RWPE2 (cell line): ENCODE measurements around the gene SEMA5A.

Experiments
- ATAC-seq: fragments of 200-7000 bp; cut with Tn5 transposase; 3 replicates; pipeline ENCODE4 v1.9.1; 2021; ENCODE audit warnings: low read depth
- DNase-seq: peaks from one replicate; pipeline ENCODE4 v3.0.0-alpha.2; 2020; ENCODE audit warnings: low spot score
- H3K27ac ChIP-seq: fragments of 450-650 bp; 2 replicates; pipeline ENCODE4 v1.5.1; 2017; ENCODE audit warnings: mild to moderate bottlenecking; ENCODE audit not compliant: poor library complexity, severe bottlenecking
- H3K27me3 ChIP-seq: fragments of 250-450 bp; sonication (Bioruptor Pico); 2 replicates; pipeline ENCODE4 v1.5.1; 2021; ENCODE audit warnings: mild to moderate bottlenecking, moderate library complexity; ENCODE audit not compliant: insufficient read depth, poor library complexity, severe bottlenecking
- H3K36me3 ChIP-seq: fragments of 250-450 bp; sonication (Bioruptor Pico); 2 replicates; pipeline ENCODE4 v1.5.1; 2020; ENCODE audit warnings: low read depth, mild to moderate bottlenecking, moderate library complexity
- H3K4me1 ChIP-seq: fragments of 250-450 bp; sonication (Bioruptor Pico); 2 replicates; pipeline ENCODE4 v1.5.1; 2021; ENCODE audit warnings: mild to moderate bottlenecking, moderate library complexity; ENCODE audit not compliant: insufficient read depth, poor library complexity, severe bottlenecking
- H3K4me3 ChIP-seq: fragments of 250-450 bp; sonication (Bioruptor Pico); 2 replicates; pipeline ENCODE4 v1.5.1; 2021; ENCODE audit warnings: mild to moderate bottlenecking, moderate library complexity; ENCODE audit not compliant: severe bottlenecking
- H3K9me3 ChIP-seq: fragments of 250-450 bp; sonication (Bioruptor Pico); 2 replicates; pipeline ENCODE4 v1.5.1; 2021; ENCODE audit warnings: mild to moderate bottlenecking, moderate library complexity; ENCODE audit not compliant: severe bottlenecking
- CTCF ChIP-seq: fragments of 450-650 bp; IDR thresholded peaks from one replicate; pipeline ENCODE4 v1.5.1; 2017; ENCODE audit warnings: mild to moderate bottlenecking, moderate library complexity; ENCODE audit not compliant: poor library complexity, severe bottlenecking

Gene SEMA5A

GRCh38 chr5:9430306-9430705 is 115.6 kb downstream of the SEMA5A start:
- Histone ChIP-seq H3K4me3 (no peak overlapping the region), H3K27ac (no peak overlapping the region), H3K4me1 (no peaks in the 10 kb centered on the region), H3K36me3 (no peaks in the 10 kb centered on the region), H3K27me3 (no peaks in the 10 kb centered on the region), H3K9me3 (no peaks in the 10 kb centered on the region)
- no peak for TF ChIP-seq CTCF
- no peak for DNase-seq
- ATAC-seq = no peak

GRCh38 chr5:9429691-9430215 is 116.1 kb downstream of the SEMA5A start:
- no peak for ATAC-seq
- H3K4me3 ChIP-seq = no peak overlapping the region
- no peaks in the 10 kb centered on the region for H3K36me3 ChIP-seq
- no peak overlapping the region for H3K27ac ChIP-seq
- no peaks in the 10 kb centered on the region for H3K9me3 ChIP-seq
- no peaks in the 10 kb centered on the region for H3K4me1 ChIP-seq
- no peak for TF ChIP-seq CTCF
- DNase-seq = no peak
- no peaks in the 10 kb centered on the region for H3K27me3 ChIP-seq

GRCh38 chr5:9428272-9428671 is 117.6 kb downstream of the SEMA5A start:
- DNase-seq = no peak
- no peak for ATAC-seq
- no peaks in the 10 kb centered on the region for H3K9me3 ChIP-seq
- TF ChIP-seq CTCF = no peak
- no peaks in the 10 kb centered on the region for H3K27me3 ChIP-seq
- no peaks in the 10 kb centered on the region for H3K4me1 ChIP-seq
- H3K27ac ChIP-seq = no peak overlapping the region
- H3K4me3 ChIP-seq = no peak overlapping the region
- H3K36me3 ChIP-seq = no peaks in the 10 kb centered on the region

- ATAC-seq (no peak), DNase-seq (no peak)
- no peak for TF ChIP-seq CTCF
- Histone ChIP-seq H3K9me3 (no peaks in the 10 kb centered on the region), H3K4me1 (peaks cover 5% of the 10 kb centered on the region), H3K4me3 (no peak overlapping the region), H3K27me3 (no peaks in the 10 kb centered on the region), H3K36me3 (no peaks in the 10 kb centered on the region), H3K27ac (no peak overlapping the region)
Measured at GRCh38 chr5:9425710-9426109, 120.2 kb downstream of the SEMA5A start.

- H3K36me3 ChIP-seq = no peaks in the 10 kb centered on the region
- DNase-seq = no peak
- H3K4me1 ChIP-seq = peaks cover 5% of the 10 kb centered on the region
- TF ChIP-seq CTCF = no peak
- ATAC-seq = no peak
- H3K9me3 ChIP-seq = no peaks in the 10 kb centered on the region
- H3K27me3 ChIP-seq = no peaks in the 10 kb centered on the region
- no peak overlapping the region for H3K27ac ChIP-seq
- no peak overlapping the region for H3K4me3 ChIP-seq
Measured at GRCh38 chr5:9423571-9423970, 122.3 kb downstream of the SEMA5A start.
